GM21390 (cell line): ENCODE results near the gene RNF157.
"Not testable (repeated sequence)": the region's sequence is repeated elsewhere in the genome, so short reads cannot be mapped to it uniquely, and the experiment has no call there.

Experiments used
- ATAC-seq: cut with Tn5 transposase; IDR thresholded peaks from one replicate; pipeline ENCODE4 v1.9.1; 2021; ENCODE audit not compliant: unreplicated experiment

Gene RNF157

DNA sequence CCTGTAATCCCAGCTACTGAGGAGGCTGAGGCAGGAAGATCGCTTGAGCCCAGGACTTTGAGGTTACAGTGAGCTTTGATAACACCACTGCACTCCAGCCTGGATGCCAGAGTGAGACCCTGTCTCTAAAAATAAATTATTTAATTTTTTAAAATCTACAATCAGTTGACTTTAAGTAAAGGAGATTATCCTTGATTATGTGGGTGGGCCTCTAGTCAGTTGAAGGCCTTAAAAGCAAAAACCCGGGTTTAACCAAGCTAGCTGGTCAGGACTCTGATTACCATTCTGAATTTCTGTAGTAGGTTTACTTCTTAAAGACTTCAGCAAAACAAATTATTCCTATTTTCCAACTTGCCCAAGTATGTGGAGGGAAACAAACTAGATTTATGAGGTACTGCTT is 4.4 kb downstream of the RNF157 start:
- no peak for ATAC-seq

- no peak for ATAC-seq
Observed at GRCh38 chr17:76234354-76234679, 6.0 kb downstream of the RNF157 start.

- no peak for ATAC-seq
Observed at GRCh38 chr17:76233588-76234353, 6.5 kb downstream of the RNF157 start.

DNA sequence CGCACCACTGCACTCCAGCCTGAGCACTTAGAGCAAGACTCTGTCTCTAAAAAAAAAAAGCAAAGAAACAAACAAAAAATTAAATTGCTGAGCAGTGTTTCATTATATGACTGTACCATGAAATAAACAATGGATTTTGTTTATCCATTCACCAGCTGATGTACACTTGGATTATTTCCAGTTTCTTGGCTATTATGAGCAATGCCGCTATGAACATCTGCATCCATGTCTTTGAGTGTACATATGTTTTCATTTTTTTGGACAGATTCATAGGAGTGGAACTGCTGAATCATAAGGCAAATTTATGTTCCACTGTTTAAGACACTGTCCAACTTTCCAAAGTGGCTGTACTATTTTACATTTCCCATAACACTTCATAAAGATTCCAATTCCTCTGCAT is 8.0 kb downstream of the RNF157 start:
- no peak for ATAC-seq

DNA sequence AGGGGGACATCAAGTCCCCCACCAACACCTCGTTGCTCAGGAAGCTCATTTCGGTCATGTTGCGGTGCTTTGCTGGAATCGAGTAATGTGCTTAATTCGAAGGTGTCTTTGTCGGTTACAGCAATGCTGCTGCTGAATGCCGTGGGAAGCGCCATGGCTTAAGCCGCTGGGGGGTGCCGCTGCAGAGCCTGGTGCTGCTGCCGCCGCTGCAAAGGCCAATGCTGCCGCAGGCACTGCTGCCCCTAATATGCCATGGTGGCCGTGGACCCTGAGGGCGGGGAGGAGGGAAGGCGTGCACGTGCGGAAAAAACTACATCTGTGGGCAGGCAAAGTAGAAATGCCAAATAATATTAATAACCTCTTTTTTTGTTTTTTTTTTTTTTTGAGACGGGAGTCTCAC is 13.5 kb downstream of the RNF157 start:
- not testable (repeated sequence) for ATAC-seq

DNA sequence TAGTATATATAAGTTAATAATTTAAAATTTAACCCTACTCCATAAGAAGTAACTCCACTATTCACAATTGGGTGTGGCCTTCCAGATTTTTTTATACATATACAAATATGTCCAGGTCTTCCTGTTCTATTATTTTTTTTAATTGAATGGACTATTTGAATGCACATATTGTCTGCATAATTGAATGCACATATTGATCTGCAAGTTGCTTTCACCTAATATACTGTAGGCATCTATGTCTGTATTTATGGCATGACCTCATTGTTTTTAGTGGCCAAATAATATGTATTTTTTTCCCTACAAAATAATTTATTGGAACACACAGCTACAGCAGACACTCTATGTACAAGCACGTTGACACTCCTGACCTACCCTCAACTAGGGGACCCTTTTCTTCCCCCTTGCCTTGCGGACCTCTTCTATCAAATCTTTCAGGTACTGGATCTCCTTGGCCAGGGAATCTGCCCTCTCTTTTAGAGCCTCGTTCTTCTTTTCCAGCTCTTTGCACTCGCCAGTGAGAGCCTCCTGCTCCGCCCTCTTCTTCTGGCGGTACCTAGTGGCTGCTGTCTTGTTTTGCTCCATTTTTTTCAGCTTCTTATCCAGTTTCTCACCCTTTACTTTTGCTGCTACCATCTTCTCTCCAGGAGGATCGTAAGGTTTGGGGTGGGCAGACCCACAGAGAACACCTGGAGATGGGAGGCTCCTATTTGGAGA is 14.8 kb downstream of the RNF157 start:
- ATAC-seq: not testable (repeated sequence)

DNA sequence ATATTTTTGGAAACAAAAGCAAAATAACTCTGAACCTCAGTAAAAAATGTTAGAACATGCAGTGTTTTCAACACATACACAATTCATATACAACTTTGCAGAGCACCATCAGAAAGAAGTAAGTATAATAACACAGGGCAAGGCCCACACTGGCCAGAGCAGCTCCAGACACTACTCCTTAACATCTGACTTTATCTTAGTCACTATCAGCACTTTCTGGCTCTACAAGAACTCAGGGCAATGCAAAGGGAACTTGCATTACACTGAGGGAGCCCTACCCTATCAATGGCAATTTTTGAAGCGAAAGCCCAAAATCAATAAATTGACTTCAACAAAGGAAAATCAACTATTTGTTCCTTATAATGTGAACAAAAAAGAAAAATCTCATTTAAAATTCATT is 16.5 kb downstream of the RNF157 start:
- ATAC-seq: no peak

GRCh38 chr17:76219670-76220383 is 20.5 kb downstream of the RNF157 start:
- no peak for ATAC-seq

DNA sequence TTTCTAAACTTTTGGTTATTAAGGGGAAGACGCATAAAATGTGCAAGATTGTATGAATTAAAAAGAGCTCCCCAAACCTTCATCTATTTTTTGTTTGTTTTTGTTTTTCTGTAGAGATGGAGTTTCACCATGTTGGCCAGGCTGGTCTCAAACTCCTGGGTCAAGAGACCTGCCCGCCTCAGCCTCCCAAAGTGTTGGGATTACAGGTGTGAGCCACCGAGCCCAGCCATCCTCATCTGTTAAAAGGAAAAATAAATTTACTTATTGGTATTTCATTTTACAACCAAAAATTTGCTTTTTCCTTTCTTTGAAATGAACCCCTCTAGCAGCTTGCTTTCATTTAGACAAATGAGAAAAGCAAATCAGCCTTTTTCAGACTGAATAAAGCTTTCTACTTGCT is 23.2 kb downstream of the RNF157 start:
- ATAC-seq: no peak

- no peak for ATAC-seq
Observed at GRCh38 chr17:76213491-76213890, 26.8 kb downstream of the RNF157 start.

DNA sequence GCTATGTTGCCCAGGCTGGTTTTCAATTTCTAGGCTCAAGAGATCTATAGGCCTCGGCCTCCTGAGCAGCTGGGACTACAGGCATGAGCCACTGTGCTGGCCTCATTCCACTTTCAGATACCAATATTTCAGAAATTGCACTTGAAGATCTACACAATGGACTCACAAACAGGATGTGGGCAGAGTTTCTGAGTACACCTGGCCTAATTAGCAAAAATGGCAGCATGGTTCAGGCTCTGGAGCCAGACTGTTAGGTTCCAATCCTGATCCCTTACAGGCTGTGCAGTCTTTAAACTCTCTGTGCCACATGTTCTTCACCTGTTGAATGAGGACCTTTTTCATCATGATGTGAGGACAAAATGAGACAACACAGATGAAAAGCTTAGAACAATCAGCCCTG is 32.2 kb downstream of the RNF157 start:
- no peak for ATAC-seq

- ATAC-seq: no peak
Observed at GRCh38 chr17:76207275-76208059, 32.8 kb downstream of the RNF157 start.

DNA sequence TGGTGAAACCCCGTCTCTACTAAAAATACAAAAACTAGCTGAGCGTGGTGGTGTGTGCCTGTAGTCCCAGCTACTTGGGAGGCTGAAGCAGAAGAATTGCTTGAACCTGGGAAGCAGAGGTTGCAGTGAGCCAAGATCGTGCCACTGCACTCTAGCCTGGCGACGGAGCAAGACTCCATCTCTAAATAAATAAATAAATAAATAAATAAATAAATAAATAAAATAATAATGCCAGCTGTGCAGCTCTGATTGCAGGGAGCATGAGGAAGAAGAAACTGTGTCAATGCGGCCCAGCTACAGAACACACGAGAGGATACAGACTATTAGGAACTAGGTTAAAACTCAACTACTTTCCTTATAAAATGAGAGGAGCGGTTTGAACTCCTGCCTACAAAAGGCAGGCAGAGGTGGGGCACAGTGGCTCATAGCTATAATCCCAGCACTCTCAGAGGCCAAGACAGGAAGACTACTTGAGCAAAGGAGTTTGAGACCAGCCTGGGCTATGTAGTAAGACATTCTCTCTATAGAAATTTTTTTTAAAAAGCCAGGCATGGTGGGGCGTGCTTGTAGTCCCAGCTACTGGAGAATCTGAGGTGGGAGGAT is 34.6 kb downstream of the RNF157 start:
- ATAC-seq: not testable (repeated sequence)

- no peak for ATAC-seq
Observed at GRCh38 chr17:76204277-76204676, 36.0 kb downstream of the RNF157 start.

DNA sequence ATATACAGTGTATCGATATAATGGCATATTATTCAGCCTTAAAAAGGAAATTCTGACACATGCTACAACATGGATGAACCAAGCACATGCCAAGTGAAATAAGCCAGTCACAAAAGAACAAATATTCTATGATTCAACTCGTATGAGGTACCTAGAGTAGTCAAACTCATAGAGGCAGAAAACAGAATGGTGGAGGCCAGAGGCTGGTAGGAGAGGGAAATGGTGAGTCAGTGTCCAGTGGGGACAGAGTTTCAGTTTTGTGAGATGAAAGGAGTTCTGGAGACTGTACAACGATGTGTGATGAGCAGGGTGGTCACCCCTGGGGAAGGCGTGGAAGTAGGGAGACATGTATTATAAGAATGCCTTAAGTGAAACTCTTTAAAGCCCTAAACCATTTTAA is 39.9 kb downstream of the RNF157 start:
- no peak for ATAC-seq

GRCh38 chr17:76199469-76199868 is 40.8 kb downstream of the RNF157 start:
- ATAC-seq: no peak

DNA sequence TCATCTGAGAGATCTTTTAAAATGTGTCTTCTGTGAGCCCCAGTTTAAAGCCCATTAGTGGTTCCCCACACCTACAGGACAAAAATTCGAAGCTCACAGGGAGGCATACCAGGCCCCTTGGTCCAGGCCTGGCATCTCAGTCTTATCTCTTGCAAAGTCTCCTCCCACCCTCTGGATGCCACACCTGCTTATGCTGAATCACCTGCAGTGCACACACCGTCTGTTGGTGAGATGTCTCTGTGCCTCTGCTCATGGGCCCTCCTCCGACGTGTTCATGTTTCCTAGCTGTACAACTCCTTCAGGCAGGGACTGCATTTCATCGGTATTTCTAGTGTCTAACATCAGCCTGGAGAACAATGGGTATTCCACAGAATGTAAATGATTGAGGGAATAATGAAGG is 41.6 kb downstream of the RNF157 start:
- ATAC-seq: no peak

- no peak for ATAC-seq
Observed at GRCh38 chr17:76197911-76198310, 42.4 kb downstream of the RNF157 start.

DNA sequence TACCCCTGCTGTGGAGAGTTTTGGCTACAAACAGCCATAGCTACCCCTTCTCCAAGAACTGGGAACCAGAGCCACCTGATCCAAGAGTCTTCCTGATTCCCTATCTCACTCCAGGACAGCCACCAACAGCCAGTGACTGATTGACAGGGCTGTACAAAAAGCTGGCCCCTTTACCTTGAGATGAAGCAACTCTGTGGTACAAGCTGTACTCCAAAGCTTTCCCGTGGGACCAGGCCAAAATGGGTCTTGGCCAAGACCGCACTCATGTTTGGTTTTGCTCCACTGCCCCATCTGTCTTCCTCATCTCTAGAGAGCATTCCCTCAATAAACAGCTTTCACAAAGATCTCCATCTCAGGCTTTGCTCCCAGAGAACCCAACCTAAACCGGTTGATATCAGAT is 43.6 kb downstream of the RNF157 start:
- ATAC-seq: no peak

DNA sequence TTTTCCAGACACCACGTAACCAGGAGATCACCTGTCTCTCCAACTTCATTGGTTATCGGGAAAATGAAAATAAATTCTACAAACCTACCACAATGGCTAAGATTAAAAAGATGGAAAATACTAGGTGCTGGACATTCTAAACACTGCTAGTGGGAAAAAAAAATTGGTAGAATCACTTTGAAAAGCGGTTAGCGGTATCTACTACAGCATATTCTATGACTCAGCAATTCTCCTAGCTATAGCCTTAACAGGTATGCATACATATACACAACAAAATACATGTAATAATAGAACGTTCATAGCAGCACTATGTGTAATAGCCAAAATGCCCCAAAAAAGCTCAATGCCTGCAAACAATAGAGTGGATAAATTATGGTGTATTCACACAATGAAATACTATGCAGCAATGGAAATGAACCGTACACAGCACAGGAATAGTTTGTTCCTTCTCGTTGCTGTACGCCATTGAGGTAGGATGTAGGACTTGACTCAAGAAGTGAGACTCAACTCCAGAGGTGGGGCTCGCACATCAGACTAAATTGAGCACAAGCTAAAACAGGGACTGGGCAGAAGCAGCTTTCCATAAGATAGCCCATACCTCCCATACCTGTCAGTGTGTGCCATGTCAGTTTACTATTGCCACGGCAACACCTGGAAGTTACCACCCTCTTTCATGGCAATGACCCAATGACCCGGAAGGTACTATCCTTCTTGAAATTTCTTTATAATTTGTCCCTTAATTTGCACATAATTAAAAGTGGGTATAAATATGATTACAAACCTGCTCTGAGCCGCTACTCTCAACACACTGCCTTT is 44.8 kb downstream of the RNF157 start:
- no peak for ATAC-seq
